ENCODE results near the gene LAMA3. TPM values are rescaled to one million over a fixed set of nuclear protein-coding genes. Genes with fewer than 3 reads are reported as not detected.

LAMA3 gene
- total and polyA plus RNA-seq, 2 donors from 2014 or later, result 4.4 to 66.0 TPM

DNA sequence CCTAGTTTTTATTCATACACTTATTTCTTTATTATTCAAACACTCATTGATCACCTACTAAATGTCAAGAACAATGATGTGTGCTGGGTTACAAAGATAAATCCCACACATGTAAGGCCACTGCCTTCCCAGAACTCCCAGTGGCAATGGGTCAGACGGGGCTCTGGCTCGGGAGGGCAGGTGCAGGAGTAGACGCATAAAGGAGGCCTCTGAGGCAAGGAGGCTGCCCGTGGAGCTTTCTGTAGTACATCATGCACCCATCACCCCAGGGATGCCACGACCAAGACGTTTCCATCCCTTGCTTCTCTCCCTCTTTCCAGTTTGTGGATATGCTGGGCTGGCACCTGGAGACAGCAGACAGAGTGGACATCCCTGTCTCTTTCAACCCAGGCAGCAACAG, 172.1 kb downstream of the LAMA3 start:
- no peak overlapping the region for H3K9ac ChIP-seq (ENCODE audit: low read length in 3 of 3)
- H3K4me1 ChIP-seq (ENCODE audit: control insufficient read depth in 2 of 3, insufficient read depth in 2 of 3, low read depth in 1 of 3, low read length in 3 of 3), result peaks cover 0 to 2% (median 0%) of the 10 kb centered on the region in 3 donors
- H3K9me3 ChIP-seq (ENCODE audit: control insufficient read depth in 2 of 3, insufficient read depth in 1 of 3, low read length in 3 of 3), result no peaks in the 10 kb centered on the region
- FAIRE-seq, result no peak
- H3K36me3 ChIP-seq (ENCODE audit: control insufficient read depth in 2 of 3, insufficient read depth in 3 of 3, low read length in 3 of 3), result no peaks in the 10 kb centered on the region
- intact Hi-C loops (cut with DNase I), result no loop called here
- no peak overlapping the region for H3K4me3 ChIP-seq (ENCODE audit: low read length in 3 of 3)
- DNase-seq, result no peak
- H3K27me3 ChIP-seq (ENCODE audit: control insufficient read depth, insufficient read depth, low read length), result no peaks in the 10 kb centered on the region
- TF ChIP-seq, protein P1, sequence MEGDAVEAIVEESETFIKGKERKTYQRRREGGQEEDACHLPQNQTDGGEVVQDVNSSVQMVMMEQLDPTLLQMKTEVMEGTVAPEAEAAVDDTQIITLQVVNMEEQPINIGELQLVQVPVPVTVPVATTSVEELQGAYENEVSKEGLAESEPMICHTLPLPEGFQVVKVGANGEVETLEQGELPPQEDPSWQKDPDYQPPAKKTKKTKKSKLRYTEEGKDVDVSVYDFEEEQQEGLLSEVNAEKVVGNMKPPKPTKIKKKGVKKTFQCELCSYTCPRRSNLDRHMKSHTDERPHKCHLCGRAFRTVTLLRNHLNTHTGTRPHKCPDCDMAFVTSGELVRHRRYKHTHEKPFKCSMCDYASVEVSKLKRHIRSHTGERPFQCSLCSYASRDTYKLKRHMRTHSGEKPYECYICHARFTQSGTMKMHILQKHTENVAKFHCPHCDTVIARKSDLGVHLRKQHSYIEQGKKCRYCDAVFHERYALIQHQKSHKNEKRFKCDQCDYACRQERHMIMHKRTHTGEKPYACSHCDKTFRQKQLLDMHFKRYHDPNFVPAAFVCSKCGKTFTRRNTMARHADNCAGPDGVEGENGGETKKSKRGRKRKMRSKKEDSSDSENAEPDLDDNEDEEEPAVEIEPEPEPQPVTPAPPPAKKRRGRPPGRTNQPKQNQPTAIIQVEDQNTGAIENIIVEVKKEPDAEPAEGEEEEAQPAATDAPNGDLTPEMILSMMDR (IDR thresholded peaks at IDR 0.05; ENCODE audit: borderline replicate concordance, extremely low read depth, insufficient read depth), result no peak
- H3K27ac ChIP-seq (ENCODE audit: low read depth in 2 of 2, low read length in 2 of 2), result no peak overlapping the region

DNA sequence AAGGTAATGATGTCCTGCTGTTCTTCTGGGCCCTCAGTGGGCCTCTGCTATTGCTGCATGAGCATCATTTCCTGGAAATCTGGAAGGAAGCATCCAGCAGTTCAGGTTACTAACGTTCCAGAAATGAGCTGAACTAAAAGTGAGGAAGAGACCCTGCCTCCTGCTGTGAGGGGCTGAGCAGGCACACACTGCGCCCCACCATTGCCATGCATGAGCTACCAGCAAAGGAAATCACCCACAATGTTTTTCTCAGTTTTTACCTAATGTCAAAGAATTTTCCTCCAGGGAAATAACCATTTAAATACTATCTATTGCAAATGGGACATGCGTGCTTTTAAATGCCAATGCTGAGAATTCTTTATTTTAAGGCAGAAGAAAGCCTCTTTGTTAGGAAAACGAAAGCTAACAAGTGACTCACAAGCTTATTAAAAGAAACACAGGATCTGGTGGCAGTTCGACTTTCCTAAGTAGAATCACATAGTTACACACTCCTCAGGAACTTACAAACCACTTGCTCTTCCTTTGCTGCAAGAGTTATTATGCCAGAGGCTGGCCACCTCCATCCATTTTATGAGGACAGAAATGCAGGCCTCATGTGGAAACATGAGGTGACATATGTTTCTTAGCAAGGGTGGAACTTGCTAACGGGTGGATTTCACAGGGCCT, 172.7 kb downstream of the LAMA3 start:
- no peak for DNase-seq
- peaks cover 0 to 2% (median 0%) of the 10 kb centered on the region in 3 donors for H3K4me1 ChIP-seq (ENCODE audit: control insufficient read depth in 2 of 3, insufficient read depth in 2 of 3, low read depth in 1 of 3, low read length in 3 of 3)
- no peak overlapping the region for H3K27ac ChIP-seq (ENCODE audit: low read depth in 2 of 2, low read length in 2 of 2)
- no peak overlapping the region for H3K4me3 ChIP-seq (ENCODE audit: low read length in 3 of 3)
- TF ChIP-seq, protein P1 (IDR thresholded peaks at IDR 0.05; ENCODE audit: borderline replicate concordance, extremely low read depth, insufficient read depth), result no peak
- FAIRE-seq, result no peak
- no peaks in the 10 kb centered on the region for H3K9me3 ChIP-seq (ENCODE audit: control insufficient read depth in 2 of 3, insufficient read depth in 1 of 3, low read length in 3 of 3)
- no peak overlapping the region for H3K9ac ChIP-seq (ENCODE audit: low read length in 3 of 3)
- intact Hi-C loops (cut with DNase I), result no loop called here
- no peaks in the 10 kb centered on the region for H3K27me3 ChIP-seq (ENCODE audit: control insufficient read depth, insufficient read depth, low read length)
- no peaks in the 10 kb centered on the region for H3K36me3 ChIP-seq (ENCODE audit: control insufficient read depth in 2 of 3, insufficient read depth in 3 of 3, low read length in 3 of 3)

DNA sequence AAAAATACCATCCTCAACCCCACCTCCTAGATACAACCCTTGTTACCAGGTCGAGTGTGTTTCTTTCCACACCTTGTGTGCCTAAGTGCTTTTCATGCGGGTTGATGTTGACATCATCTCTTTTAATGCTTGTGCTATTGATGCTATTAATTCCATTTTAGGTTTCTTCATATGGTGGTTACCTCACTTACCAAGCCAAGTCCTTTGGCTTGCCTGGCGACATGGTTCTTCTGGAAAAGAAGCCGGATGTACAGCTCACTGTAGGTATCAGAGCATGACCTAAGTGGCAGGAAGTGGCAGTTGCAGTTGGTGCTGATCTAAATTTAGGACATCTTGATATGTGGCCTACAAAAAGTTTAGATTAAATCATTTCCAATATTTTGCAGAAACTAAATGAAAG, 175.4 kb downstream of the LAMA3 start:
- H3K9me3 ChIP-seq (ENCODE audit: control insufficient read depth in 2 of 3, insufficient read depth in 1 of 3, low read length in 3 of 3), result no peaks in the 10 kb centered on the region
- H3K36me3 ChIP-seq (ENCODE audit: control insufficient read depth in 2 of 3, insufficient read depth in 3 of 3, low read length in 3 of 3), result no peaks in the 10 kb centered on the region
- FAIRE-seq (no peak), DNase-seq (no peak)
- no peak overlapping the region for H3K4me3 ChIP-seq (ENCODE audit: low read length in 3 of 3)
- no peaks in the 10 kb centered on the region for H3K27me3 ChIP-seq (ENCODE audit: control insufficient read depth, insufficient read depth, low read length)
- TF ChIP-seq, protein P1 (IDR thresholded peaks at IDR 0.05; ENCODE audit: borderline replicate concordance, extremely low read depth, insufficient read depth), result no peak
- H3K27ac ChIP-seq (ENCODE audit: low read depth in 2 of 2, low read length in 2 of 2), result no peak overlapping the region
- no peaks in the 10 kb centered on the region for H3K4me1 ChIP-seq (ENCODE audit: control insufficient read depth in 2 of 3, insufficient read depth in 2 of 3, low read depth in 1 of 3, low read length in 3 of 3)
- H3K9ac ChIP-seq (ENCODE audit: low read length in 3 of 3), result no peak overlapping the region
- intact Hi-C loops (cut with DNase I), result no loop called here

DNA sequence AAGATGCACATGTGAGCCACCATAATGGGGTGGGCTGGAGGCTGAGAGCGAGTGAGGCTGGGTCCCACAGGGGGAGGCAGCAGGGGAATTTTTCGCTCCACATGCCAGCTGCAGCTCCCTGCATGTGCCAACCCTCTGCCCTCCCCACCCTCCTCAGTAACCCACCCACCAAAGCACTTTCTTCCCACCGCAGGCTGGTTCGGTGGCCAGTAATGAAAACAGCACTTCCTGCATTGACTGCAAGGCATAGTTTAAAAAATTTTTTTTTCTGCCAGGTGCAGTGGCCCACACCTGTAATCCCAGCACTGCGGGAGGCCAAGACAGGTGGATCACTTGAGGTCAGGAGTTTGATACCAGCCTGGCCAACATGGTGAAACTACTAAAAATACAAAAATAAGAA, 177.8 kb downstream of the LAMA3 start:
- TF ChIP-seq, protein P1 (IDR thresholded peaks at IDR 0.05; ENCODE audit: borderline replicate concordance, extremely low read depth, insufficient read depth), result no peak
- no peaks in the 10 kb centered on the region for H3K36me3 ChIP-seq (ENCODE audit: control insufficient read depth in 2 of 3, insufficient read depth in 3 of 3, low read length in 3 of 3)
- no peaks in the 10 kb centered on the region for H3K27me3 ChIP-seq (ENCODE audit: control insufficient read depth, insufficient read depth, low read length)
- intact Hi-C loops (cut with DNase I), result no loop called here
- H3K9ac ChIP-seq (ENCODE audit: low read length in 3 of 3), result no peak overlapping the region
- no peak overlapping the region for H3K4me3 ChIP-seq (ENCODE audit: low read length in 3 of 3)
- no peak for DNase-seq
- FAIRE-seq, result no peak
- H3K9me3 ChIP-seq (ENCODE audit: control insufficient read depth in 2 of 3, insufficient read depth in 1 of 3, low read length in 3 of 3), result no peaks in the 10 kb centered on the region
- H3K27ac ChIP-seq (ENCODE audit: low read depth in 2 of 2, low read length in 2 of 2), result no peak overlapping the region
- H3K4me1 ChIP-seq (ENCODE audit: control insufficient read depth in 2 of 3, insufficient read depth in 2 of 3, low read depth in 1 of 3, low read length in 3 of 3), result no peaks in the 10 kb centered on the region
